DND-41 (cell line): ENCODE measurements around the gene TSHZ2.

Source experiments
- ATAC-seq: fragments of 200-7000 bp; cut with Tn5 transposase; 3 replicates; pipeline ENCODE4 v1.9.1; 2021; ENCODE audit warnings: low read depth; ENCODE audit not compliant: insufficient read depth
- DNase-seq: peaks from one replicate; pipeline ENCODE4 v3.0.0-alpha.2; 2020
- H2AFZ ChIP-seq: 2 replicates; pipeline ENCODE4 v1.6.0; 2012; ENCODE audit warnings: low read depth, low read length
- H3K27ac ChIP-seq: 2 replicates; pipeline ENCODE4 v1.5.1; 2012; ENCODE audit warnings: low read length, inconsistent platforms
- H3K27me3 ChIP-seq: fragments of 200-600 bp; sonication (generic); 2 replicates; pipeline ENCODE4 v1.6.0; 2012; ENCODE audit warnings: low read length, mild to moderate bottlenecking, inconsistent platforms; ENCODE audit not compliant: insufficient read depth, poor library complexity
- H3K36me3 ChIP-seq: 2 replicates; pipeline ENCODE4 v1.5.1; 2012; ENCODE audit warnings: low read length, inconsistent platforms; ENCODE audit not compliant: insufficient read depth
- H3K4me1 ChIP-seq: 2 replicates; pipeline ENCODE4 v1.5.1; 2012; ENCODE audit warnings: mild to moderate bottlenecking, low read length; ENCODE audit not compliant: insufficient read depth
- H3K4me2 ChIP-seq: 2 replicates; pipeline ENCODE4 v1.6.0; 2012; ENCODE audit warnings: mild to moderate bottlenecking, moderate library complexity, low read length, inconsistent platforms; ENCODE audit not compliant: insufficient read depth
- H3K4me3 ChIP-seq, 2 experiments: fragments of 200-600 bp in 1 of 2; shearing (Covaris generic) in 1 of 2; 2 replicates each; pipeline ENCODE4 v1.5.1; 2012 to 2016; ENCODE audit warnings: inconsistent platforms in 2 of 2, low read length in 2 of 2, mild to moderate bottlenecking in 2 of 2, low read depth in 1 of 2, moderate library complexity in 1 of 2
- H3K79me2 ChIP-seq: 2 replicates; pipeline ENCODE4 v1.6.0; 2012; ENCODE audit warnings: low read length, inconsistent platforms; ENCODE audit not compliant: insufficient read depth
- H3K9ac ChIP-seq: 2 replicates; pipeline ENCODE4 v1.6.0; 2012; ENCODE audit warnings: low read depth, mild to moderate bottlenecking, inconsistent platforms, low read length, moderate library complexity
- H3K9me3 ChIP-seq: 2 replicates; pipeline ENCODE4 v1.5.1; 2012; ENCODE audit warnings: low read length, moderate library complexity, mild to moderate bottlenecking, inconsistent platforms; ENCODE audit not compliant: insufficient read depth, severe bottlenecking
- H4K20me1 ChIP-seq: 2 replicates; pipeline ENCODE4 v1.6.0; 2012; ENCODE audit warnings: low read length; ENCODE audit not compliant: insufficient read depth
- CTCF ChIP-seq: IDR thresholded peaks from 2 replicates; pipeline ENCODE4 v1.5.1; 2012; ENCODE audit warnings: borderline replicate concordance, low read length, moderate library complexity, mild to moderate bottlenecking; ENCODE audit not compliant: poor library complexity, severe bottlenecking; ENCODE audit errors: extremely low read depth
- EZH2 ChIP-seq: IDR thresholded peaks from 3 replicates; pipeline ENCODE4 v1.6.1; 2012; ENCODE audit warnings: borderline replicate concordance, low read depth, mild to moderate bottlenecking, moderate library complexity, low read length, inconsistent platforms; ENCODE audit not compliant: severe bottlenecking

TSHZ2 gene

DNA sequence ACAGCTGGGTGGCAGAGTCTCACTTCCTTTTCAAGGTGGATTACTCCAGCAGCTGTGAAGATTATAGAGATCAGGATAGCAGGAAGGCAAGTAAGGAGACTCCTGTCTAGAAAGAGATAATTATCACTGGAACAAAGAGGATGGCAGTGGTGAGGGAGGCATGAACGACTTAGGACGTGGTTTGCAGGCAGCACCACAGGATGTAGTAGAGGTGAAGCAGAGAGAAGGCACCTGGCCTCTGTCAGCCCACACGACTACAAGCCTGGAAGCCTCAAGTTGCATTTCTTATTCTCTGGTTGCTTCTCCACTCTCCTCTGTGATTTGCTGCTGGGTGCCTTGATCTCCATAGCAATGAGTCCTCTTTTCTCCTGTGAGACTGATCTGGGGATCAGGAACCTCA is 62.7 kb downstream of the TSHZ2 start:
- no peak for TF ChIP-seq CTCF
- no peak for TF ChIP-seq EZH2
- no peak overlapping the region for H3K4me3 ChIP-seq
- H2AFZ ChIP-seq = no peak overlapping the region
- ATAC-seq (0 out of 3 replicates have a peak, but pooled peaks have one; percentile 35), DNase-seq (no peak)
- no peak overlapping the region for H3K9ac ChIP-seq
- no peaks in the 10 kb centered on the region for H3K36me3 ChIP-seq
- no peaks in the 10 kb centered on the region for H3K79me2 ChIP-seq
- H3K27ac ChIP-seq = no peak overlapping the region
- H3K9me3 ChIP-seq = no peaks in the 10 kb centered on the region
- no peak overlapping the region for H3K4me2 ChIP-seq
- peaks cover 3% of the 10 kb centered on the region for H3K27me3 ChIP-seq
- H4K20me1 ChIP-seq = no peaks in the 10 kb centered on the region
- H3K4me1 ChIP-seq = no peaks in the 10 kb centered on the region

GRCh38 chr20:53036992-53037391 is 64.8 kb downstream of the TSHZ2 start:
- Histone ChIP-seq H3K9me3 (no peaks in the 10 kb centered on the region), H4K20me1 (no peaks in the 10 kb centered on the region), H3K79me2 (no peaks in the 10 kb centered on the region), H3K27me3 (peaks cover 7% of the 10 kb centered on the region), H3K4me3 (no peak overlapping the region), H2AFZ (no peak overlapping the region), H3K4me2 (no peak overlapping the region), H3K9ac (no peak overlapping the region), H3K4me1 (no peaks in the 10 kb centered on the region), H3K27ac (no peak overlapping the region), H3K36me3 (no peaks in the 10 kb centered on the region)
- ATAC-seq (no peak), DNase-seq (no peak)
- no peak for TF ChIP-seq EZH2
- TF ChIP-seq CTCF = no peak

- no peaks in the 10 kb centered on the region for H3K9me3 ChIP-seq
- no peak overlapping the region for H3K9ac ChIP-seq
- no peaks in the 10 kb centered on the region for H3K36me3 ChIP-seq
- no peak for TF ChIP-seq CTCF
- no peak for TF ChIP-seq EZH2
- H3K27me3 ChIP-seq = peaks cover 11% of the 10 kb centered on the region
- H3K79me2 ChIP-seq = no peaks in the 10 kb centered on the region
- no peak overlapping the region for H3K4me3 ChIP-seq
- H4K20me1 ChIP-seq = no peaks in the 10 kb centered on the region
- no peaks in the 10 kb centered on the region for H3K4me1 ChIP-seq
- no peak overlapping the region for H2AFZ ChIP-seq
- DNase-seq (no peak), ATAC-seq (no peak)
- H3K27ac ChIP-seq = no peak overlapping the region
- H3K4me2 ChIP-seq = no peak overlapping the region
Observed at GRCh38 chr20:53037621-53038020, 65.5 kb downstream of the TSHZ2 start.

DNA sequence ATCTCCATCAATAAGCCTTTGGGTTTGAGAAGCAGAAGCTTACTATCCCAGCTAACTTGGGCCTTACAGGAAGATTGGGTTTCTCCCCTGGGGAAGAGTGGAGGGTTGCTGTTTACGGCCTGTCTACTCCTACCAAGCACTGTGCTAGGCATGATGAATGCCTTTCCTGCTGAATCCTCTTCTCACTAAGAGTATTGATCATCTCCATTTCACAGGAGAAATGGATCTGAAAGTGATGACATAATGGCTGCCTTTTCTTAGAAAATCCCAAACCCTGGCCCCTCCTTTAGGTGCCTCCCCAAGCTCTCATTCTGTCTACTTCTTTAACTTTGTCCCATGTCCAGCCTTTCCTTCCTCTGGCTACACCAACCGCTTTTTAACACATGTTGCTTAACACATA is 66.1 kb downstream of the TSHZ2 start:
- no peak overlapping the region for H3K4me3 ChIP-seq
- no peak overlapping the region for H3K27ac ChIP-seq
- H3K4me1 ChIP-seq = no peaks in the 10 kb centered on the region
- DNase-seq (no peak), ATAC-seq (no peak)
- no peaks in the 10 kb centered on the region for H3K36me3 ChIP-seq
- H3K4me2 ChIP-seq = no peak overlapping the region
- peaks cover 16% of the 10 kb centered on the region for H3K27me3 ChIP-seq
- no peak for TF ChIP-seq EZH2
- no peak for TF ChIP-seq CTCF
- no peaks in the 10 kb centered on the region for H3K9me3 ChIP-seq
- H2AFZ ChIP-seq = no peak overlapping the region
- H4K20me1 ChIP-seq = no peaks in the 10 kb centered on the region
- H3K79me2 ChIP-seq = no peaks in the 10 kb centered on the region
- no peak overlapping the region for H3K9ac ChIP-seq
